Fibroblast of skin of scalp (primary cell): Measurements from ENCODE around the gene RCAN3.

Experiments used
- DNase-seq: peaks from one replicate; pipeline ENCODE4 v3.0.0-alpha.2; 2013

Gene RCAN3

DNA sequence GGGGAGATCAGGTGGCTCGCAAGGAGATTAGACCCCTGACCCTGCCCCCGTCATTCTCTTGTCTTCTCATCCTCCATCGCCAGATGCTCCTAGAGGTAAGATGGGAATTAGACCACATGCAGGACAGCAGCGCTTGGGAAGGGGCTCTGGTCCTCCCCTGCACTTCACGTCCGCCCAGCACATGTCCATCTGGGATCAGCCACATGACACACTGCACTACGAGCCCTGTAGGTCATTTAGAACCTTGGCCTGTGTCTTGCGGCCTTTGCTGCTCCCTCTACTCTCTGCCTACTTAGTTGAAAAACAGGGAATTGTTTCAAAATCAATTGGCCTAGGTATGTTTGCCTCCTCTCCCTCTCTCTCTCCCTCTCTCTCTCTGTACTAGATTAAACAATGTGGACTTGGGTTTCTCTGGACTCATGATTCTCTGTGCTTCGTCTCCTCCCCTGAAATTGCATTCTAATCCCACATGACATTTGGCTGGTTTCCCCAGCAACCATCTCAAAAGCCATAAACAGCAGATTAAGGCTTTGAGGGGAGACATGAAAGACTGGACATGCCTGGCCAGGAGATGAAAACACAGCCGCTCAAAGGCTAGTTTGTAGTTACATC, 49.4 kb downstream of the RCAN3 start:
- no peak for DNase-seq

DNA sequence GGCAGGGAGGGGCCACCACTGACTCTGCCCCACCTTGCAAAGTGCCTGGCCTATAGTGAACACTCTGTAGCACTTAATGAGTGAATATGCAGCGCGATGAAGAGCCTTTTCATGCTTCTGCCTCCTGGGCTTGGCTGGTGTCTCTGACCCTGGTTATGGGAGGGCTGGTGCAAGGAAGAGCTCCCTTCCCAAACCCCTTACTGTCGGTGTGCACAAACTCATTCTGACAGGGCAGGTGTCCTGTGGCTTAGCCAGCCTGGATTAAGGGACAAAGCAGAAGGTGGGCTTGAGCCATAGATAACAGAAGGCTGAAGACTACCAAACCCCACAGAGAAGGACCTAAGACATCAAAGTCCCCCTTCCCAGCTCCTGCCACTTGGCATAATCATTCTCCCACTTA, 51.3 kb downstream of the RCAN3 start:
- DNase-seq: no peak

DNA sequence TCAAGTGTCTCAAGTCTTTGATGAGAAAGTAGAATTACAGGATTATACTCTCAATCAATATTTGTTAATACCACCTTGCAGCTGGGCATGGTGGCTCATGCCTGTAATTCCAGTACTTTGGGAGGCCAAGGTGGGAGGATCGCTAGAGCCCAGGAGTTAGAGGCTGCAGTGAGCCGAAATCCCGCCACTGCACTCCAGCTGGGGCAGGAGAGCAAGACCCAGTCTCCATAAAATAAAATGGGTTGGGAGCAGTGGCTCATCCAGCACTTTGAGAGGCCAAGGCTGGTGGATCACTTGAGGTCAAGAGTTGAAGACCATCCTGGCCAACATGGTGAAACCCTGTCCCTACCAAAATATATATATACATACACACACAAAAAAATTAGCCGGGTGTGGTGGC, 52.1 kb downstream of the RCAN3 start:
- no peak for DNase-seq

DNA sequence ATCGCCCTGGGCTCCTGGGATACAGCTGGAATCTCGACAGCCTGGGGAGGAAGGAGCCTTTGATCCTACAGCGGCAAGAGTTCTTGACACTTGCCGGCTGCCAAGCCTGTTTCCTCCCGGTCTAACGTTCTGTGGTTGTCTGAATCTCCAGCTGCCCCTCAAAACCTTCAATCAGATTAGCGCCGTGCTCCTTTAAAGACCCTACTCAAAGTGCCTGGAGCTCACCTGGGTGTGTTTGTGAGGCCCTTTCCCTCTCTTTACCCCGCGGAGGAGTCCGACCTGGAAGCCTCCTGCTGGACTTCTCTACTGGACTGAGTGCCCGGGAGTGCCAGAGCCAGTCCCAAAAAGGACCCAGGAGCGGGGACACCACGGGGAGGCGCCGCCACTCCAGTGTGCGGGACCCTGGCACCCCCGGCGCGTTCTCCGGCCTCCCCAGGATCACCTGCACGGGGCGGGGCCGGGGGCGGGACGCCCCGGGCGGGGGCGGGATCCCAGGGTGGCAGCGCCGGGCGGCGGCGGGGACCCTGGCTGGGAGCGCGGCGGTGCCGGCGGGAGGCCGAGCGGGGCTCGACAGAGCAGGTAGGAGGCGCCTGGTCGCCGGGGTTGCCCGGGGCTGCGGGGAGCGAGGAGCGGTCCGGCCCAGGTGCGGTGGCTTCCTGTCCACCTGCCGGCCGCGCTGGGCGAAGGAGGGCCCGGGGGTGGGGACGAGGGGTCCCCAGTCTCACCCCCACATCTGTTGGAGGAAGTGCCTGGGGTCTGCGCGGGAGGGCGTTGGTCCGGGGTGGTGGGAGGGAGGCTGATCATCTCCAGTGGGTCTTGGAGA, 53.2 kb downstream of the RCAN3 start, which contains the start of gene NCMAP:
Gene NCMAP (plus strand): TSS at position 497 of the 823 bp plus-strand sequence. CDS start 39,344 bp downstream, outside the sequence.
- DNase-seq: no peak

DNA sequence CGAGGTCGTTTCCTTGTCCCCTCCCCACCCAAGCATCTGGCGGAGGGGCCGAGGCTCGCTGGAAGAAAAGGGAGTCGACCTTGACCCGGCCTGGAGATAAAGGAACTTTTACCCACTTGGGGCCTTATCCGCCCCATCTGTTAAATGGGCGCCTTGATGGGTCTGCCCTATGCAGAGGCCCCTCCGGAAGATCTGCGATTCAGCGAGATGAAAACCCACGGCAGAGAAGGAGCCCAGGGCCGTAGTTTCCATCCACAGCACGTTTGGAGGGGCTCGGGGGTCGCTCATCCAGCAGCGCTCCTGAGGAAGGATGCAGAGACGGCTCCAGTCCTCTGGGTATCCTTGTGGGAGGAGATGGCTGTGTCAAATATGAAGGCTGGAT, 53.8 kb downstream of the RCAN3 start:
- no peak for DNase-seq

DNA sequence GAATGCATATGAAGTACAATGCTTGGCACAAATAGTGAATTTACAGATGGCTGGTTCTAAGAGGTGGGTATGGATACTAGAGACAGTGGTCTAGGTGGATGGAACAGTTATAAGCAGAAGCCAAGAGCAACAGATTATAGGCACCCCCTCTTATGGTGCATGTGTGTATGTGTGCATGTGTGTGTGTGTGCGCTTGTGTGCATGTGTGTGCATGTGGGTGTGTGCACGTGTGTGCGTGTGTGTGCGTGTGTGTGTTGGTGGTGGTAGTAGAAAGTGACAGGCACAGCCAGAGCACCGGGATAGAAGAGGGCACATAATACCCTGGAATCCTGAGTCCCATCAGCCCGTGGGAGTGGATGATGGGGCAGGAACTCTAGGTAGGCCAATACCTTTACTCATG, 54.6 kb downstream of the RCAN3 start:
- DNase-seq: no peak

DNA sequence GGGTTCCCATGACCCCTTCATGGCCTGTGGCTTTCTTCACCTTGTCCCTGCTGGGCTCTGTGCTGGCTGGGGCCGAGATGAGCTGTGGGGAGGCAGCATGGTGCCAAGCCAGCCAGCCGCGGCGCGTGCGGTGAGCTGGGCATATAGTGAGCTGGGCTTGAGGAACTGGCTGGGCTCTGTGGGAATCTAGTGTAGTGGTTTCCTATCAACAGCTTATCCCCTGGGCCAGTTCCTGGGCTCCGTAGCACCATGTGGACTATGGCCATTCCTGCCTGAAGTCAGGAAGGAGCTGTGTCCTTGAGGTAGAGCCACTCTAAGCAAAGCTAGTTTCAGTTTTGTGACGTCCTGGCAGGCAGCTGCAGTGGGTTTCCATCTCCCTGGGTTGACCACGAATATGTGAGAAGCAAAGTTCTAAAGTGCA, 55.1 kb downstream of the RCAN3 start:
- DNase-seq: no peak

DNA sequence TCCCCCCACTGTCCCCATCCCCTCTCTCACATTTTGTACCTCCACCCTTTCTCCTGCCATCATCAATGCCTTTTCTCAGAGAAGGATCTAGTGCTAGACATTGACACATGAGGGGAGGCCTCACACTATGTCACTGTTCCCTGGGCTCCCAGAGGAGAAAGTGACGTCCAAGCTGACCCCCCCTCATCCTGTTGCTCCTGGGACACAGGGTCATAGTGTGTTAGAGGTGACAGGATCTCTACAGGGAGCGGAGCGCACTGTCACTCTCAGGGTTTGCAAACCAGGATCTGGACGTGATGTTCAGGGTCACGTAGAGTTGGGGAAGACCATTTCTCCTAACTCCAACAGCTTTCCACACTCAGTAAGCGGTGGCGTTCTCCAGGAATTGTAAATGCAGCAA, 55.8 kb downstream of the RCAN3 start:
- DNase-seq: no peak

DNA sequence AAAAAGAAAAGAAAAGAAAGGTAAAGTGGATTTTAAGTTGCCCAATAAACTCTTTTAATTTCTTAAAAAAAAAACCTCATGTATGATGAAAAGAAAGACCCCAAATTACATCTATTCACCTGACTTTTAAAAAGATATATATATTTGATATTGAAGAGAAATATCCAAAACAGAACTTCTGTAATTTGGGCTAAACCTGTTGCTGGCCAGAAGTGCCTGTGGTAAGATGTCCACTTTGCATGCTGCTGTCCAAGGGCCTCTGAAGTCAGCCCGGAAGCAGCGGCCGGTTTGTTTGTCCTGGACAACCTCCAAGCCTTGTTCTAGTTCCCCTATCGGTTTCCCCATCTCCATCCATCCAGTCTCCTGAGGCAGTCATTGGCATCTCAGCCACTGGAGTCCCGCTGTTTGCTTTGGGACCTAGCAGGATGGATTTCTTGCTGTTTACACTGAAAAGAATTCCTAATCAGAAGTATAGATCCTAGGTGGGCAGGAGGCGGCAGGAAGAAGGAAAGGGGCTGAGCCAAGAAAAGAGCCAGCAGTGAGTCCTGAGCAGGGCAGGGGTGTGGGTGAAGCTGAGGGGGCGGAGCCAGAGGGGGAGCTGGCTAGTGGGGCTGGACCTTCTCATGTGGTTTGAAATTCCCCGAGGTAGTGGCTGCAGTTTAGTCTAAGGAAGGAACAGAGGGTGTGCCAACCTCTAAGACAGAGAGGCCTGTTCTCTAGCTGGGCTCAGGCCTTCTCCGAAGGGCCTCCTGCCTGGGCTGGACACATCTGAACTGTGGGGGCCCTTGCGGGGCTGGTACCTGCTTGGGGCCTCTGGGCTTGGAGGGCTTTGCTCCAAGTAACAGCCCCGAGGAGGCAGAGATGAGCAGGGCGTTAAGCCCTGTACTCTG, 56.5 kb downstream of the RCAN3 start:
- DNase-seq: peak; percentile 34

DNA sequence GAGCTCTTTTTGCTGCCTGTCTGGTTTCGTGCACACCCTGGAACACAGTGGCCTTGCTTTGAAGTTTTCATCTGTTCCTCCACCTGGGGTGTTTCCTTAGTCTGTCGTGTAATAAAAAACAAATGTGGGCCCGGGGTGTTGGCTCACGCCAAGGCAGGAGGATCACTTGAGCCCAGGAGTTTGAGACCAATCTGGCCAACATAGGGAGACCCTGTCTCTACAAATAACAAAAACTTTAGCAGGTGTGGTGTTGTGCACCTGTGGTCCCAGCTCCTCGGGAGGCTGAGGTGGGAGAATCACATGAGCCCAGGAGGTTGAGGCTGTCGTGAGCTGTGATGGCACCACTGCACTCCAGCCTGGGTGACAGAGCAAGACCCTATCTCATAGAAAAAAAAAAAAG, 57.7 kb downstream of the RCAN3 start:
- no peak for DNase-seq

DNA sequence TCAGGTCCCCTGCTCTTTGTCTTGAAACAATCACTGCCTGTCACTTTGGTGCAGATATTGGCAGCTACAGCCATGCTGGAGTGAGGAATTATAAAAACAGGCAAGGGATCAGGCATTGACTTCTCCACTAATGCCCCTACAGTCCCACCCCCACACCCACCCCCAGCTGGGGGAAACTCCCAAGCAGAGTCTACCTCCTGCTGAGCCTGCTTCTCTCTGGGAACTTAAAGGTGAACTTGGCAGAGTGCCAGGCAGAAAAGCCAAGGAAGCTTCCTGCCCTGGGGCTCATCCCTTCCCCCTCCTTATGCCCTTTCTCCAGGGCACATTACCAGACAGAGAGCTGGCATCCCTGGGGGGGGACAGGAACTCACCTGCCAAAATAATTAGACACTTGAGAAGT, 60.0 kb downstream of the RCAN3 start:
- DNase-seq: no peak

DNA sequence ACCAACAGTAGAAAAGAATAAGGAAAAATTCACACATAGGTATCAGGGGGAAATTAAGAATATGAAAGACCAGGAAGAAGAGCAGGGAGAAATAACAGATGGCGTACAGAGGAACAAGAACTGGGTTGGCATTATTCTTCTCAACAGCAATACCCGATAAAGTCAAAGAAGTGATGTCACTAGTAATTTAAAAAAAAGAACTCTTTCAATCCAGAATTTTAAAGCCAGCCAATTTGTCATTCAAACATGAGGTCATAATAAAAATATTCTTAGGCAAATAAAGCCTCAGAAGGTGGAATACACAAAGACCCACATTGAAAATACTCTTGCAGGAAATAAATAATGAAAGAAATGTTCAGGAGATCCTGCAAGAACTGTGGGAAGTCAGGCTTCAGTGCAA, 62.1 kb downstream of the RCAN3 start:
- no peak for DNase-seq

DNA sequence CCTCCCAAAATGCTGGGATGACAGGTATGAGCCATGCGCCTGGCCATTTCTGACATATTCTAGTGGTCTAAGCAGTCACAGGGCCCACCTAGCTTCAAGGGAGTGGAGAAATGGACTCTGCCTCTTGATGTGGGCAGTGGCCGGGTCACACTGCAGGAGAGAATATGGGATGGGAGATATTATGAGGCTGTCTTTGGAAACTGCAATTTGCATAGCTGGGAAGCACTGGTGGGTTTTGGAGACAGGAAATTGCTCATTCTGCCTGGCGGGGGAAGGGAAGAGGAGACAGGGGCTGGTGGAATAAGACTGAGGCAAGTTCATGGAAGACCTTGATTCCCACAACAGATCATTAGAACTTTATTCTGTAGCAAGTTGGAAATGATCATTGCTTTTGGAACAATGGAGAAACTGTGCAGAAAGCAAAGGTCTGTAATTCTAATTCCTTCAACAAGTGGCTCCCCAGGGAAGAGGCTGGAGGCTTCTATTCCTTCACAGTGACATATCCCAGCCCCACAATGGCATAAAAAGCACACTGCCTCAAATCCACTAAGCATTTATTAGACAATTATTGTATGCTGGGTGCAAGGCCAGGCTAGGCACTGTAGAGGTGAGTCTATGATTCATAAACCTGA, 63.7 kb downstream of the RCAN3 start:
- DNase-seq: peak; percentile 35

DNA sequence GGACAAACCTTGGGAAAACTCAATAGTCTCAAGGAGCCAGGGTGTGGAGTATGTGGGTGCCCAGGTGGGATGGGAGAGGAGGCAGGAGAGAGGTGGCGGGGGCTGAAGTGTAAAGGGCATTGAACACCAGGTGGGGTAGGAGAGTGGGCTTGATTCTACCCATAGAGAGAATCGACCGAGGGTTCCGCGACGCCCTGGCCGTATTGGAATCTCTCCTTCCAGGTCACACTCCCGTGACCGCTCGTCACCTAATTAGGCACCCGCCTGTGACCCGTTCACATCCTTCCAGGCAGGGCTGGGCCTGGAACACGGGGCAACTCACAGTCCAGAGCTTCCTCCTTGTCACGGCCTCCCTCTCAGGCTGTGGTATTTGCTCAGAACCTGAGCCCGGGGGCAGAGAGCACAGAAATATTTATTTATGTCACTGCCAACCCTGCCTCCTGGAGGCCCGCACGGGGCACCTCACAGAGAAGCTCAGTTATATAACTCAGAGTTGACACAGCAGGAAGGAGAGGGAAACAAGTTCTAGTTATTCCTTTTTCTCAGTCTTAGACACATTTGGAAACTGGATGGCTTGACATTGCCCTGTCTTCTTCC, 65.3 kb downstream of the RCAN3 start:
- DNase-seq: peak; percentile 8

DNA sequence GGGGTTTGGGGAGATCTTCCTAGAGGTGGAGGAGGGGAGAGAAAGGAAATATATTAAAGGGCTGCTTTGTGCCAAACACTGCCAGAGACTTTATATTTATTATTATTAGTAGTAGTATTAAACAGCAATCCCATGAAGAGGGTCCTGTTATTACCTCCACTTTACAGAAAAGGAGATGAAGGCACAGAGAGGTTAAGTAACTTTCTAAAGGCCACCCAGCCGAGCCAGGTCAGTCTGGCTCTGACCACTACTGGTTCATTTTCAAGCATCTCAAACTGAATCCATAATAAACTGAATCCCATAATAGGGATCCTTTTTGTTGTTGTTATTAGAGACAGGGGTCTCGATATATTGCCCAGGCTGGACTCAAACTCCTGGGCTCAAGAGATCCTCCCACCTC, 65.8 kb downstream of the RCAN3 start:
- no peak for DNase-seq

DNA sequence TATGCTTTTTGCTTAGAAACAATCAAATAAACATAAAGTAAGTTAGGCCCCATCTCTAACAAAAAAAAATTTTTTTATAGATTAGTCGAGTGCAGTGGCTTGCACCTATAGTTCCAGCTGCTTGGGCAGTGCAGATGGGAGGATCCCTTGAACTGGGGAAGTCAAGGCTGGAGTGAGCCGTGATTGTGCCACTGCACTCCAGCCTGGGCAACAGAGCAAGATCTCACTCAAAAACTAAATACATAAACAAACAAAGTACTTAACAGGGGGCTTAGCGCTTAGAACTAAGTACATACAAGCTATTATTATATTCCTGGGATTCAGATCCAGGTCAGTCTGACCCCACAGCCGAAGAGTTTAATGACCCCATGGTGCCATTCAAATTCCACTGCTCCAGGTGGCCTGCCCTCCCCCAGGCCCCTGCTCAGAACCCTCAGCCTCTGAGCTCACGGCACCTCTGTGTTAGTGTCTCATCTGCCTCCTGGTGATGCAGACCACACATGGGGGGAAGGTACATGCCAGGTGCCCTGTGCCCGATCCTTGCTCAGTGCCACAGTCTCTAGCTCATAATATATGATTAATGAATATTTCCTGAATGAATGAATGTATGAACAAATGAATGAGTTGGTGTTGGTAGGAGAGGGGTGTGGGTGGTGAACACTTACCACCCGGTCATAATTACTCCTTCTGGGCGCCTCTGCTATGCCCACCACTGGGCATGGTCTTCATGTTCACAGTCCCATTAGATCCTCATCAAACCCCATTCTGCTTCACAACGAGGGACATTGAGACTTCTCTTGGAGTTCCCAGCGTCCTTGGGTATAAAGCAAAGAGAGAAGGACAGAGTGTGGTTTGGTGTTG, 67.9 kb downstream of the RCAN3 start:
- no peak for DNase-seq

DNA sequence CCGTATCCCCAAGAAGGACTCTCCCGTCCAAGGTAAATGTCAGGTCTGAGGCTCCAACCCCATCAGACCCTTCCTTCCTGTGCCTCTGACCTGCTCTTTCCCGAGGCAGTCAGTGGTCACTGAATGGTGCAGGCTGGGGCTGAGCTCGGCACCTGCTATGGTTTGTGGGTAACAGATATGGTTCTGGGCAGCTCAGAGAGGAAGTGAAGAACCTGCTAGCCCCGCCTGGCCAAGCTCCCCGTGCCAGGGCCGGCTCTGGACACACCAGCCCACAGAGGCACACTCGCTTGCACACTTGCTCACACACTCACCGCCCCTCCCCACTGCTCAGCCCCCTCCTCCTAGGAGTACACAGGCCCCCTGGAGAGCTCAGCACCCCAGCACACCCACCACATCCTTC, 69.7 kb downstream of the RCAN3 start:
- no peak for DNase-seq

DNA sequence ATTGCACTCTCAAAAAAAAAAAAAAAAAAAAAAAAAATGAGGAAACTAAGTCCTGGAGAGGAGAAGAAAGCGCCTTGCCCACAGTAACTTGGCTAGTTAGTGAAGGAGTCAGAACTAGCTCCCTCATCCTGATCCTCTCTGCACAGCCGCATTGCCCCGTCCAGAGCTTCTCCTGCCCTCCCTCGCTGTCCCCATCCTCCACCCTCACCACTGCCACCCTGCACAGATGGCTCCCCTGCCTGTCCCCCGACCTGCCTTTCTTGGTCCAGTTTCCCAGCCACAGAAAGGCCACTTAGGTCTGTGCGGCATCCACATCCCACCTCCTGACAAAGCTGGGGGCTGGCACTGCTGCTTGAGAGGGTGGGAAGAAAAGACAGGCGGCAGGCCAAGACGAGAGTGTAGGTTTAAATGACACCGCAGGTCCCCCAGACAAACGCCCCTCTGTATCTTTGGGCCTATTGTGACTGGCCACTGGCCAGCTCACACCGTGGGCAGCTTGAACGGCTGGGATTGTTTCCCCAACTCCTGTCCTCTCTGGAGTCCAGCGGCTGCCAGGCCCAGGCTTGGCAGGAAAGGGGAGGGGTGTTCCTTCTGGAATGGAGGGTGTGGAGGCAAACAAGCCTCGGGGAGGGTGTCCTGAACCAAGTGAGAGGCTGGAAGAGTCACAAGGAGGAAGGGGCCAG, 73.4 kb downstream of the RCAN3 start:
- no peak for DNase-seq

DNA sequence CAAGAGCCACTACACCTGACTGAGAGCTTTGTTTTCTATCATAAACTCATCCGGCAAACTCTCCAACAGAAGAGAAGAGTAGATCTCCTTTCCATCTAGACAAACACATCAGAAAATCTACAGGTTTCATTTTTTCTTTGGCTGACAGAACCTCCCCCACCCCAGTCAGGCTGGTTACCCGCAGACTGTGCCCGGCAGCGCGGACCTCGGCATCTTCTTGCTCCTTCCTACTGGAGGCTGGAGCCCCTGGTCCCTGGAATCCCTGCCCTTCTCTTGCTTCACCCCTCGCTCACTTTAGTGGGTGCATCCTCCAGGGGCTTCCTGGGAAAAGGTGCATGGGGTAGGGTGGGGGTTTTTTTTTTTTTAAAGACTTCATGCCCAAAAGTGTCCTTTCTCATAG, 76.2 kb downstream of the RCAN3 start:
- no peak for DNase-seq

DNA sequence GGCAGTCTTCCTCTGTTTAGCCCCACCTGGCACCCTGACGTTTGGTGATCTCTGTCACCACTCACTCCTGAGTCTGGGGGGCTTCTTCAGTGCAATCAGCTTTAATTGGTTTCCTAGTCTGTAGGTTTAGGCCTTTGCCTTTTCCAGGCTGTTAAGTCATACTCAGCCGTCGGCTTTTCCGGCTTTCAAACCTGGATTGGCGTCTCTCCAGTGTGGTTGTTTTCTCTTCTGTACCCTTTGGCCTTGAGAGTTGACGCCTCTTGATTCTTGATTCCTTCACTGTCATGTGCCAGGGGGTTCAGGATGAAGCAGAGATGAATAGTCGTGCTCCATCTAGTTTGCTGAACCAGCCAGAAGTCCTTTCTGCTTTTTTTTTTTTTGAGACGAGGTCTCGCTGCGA, 78.1 kb downstream of the RCAN3 start:
- DNase-seq: no peak

DNA sequence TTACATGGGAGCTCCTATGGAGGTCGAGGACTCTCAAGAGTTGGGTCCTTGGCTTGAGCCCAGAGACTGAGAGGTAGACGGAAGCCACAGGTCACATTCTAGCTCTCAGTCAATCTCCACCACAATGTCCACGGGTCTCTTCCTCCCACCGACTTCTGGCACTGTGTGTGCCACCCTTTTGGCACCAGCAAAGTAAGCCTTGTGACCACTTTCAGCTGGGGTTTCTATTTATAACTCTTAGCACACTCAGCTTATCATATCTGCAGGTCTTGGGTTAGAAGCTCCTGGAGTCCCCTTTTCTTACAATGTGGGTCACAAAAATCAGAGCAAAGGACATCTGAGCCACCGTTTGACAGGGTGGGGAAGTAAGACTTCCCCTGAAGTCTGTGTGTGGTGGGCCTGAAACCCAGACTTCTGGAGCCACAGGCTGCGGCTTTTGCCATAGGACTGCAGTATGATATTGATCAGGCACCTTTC, 81.6 kb downstream of the RCAN3 start:
- no peak for DNase-seq
